GM12872 (cell line): Measurements from ENCODE around the gene JMJD1C.

Experiments
- CTCF ChIP-seq: IDR thresholded peaks from 3 replicates; pipeline ENCODE4 v1.5.1; 2011; ENCODE audit warnings: low read depth, mild to moderate bottlenecking, low read length, moderate library complexity; ENCODE audit not compliant: insufficient read depth

JMJD1C gene

GRCh38 chr10:63173468-63174232, 292.1 kb downstream of the JMJD1C start:
- no peak for TF ChIP-seq CTCF

- no peak for TF ChIP-seq CTCF
Observed at GRCh38 chr10:63171926-63172325, 293.9 kb downstream of the JMJD1C start.

GRCh38 chr10:63171255-63171855, 294.4 kb downstream of the JMJD1C start:
- no peak for TF ChIP-seq CTCF

GRCh38 chr10:63169624-63170023, 296.2 kb downstream of the JMJD1C start:
- no peak for TF ChIP-seq CTCF

GRCh38 chr10:63168821-63169462, 296.8 kb downstream of the JMJD1C start:
- TF ChIP-seq CTCF = no peak

- peak; percentile 72 for TF ChIP-seq CTCF
Observed at GRCh38 chr10:63166742-63167258, 299.0 kb downstream of the JMJD1C start.

GRCh38 chr10:63165249-63165648, 300.5 kb downstream of the JMJD1C start:
- no peak for TF ChIP-seq CTCF
